Activated T-helper 2 cell treated with anti-CD3 and anti-CD28 coated beads, Interferon-gamma antibody, Interleukin-2, Interleukin-4, amounts not matched to agents 10 μg/mL and 5 μg/mL and 100 μg/mL, durations not matched to agents 14 hours and 24 hours and 36 hours (primary cell): ENCODE results near the gene NPAS3. TPM values are rescaled to one million over a fixed set of nuclear protein-coding genes. Genes with fewer than 3 reads are reported as not detected.

ENCODE experiments used
- DNase-seq: peaks from one replicate; pipeline ENCODE4 v3.0.0; 2021; ENCODE audit warnings: low spot score
- H3K27ac Mint-ChIP-seq: one replicate; pipeline ENCODE4 v1.8.0; 2021; ENCODE audit warnings: mixed read lengths
- H3K27me3 Mint-ChIP-seq: one replicate; pipeline ENCODE4 v1.8.0; 2021; ENCODE audit warnings: low read depth, mixed read lengths
- H3K36me3 Mint-ChIP-seq: one replicate; pipeline ENCODE4 v1.8.0; 2021; ENCODE audit warnings: low read depth, mixed read lengths
- H3K4me1 Mint-ChIP-seq: one replicate; pipeline ENCODE4 v1.8.0; 2021; ENCODE audit warnings: low read depth, mixed read lengths
- H3K4me3 Mint-ChIP-seq: one replicate; pipeline ENCODE4 v1.8.0; 2021; ENCODE audit warnings: low read depth, mild to moderate bottlenecking, moderate library complexity, mixed read lengths
- H3K9me3 Mint-ChIP-seq: one replicate; pipeline ENCODE4 v1.8.0; 2021; ENCODE audit warnings: mixed read lengths
- intact Hi-C: fragments of 100-400 bp; cut with micrococcal nuclease; formaldehyde crosslinking; loops from one replicate; pipeline ENCODE4 v1.15.1; 2023
- total RNA-seq: library from RNA; stranded (reverse); gene quantifications from 2 replicates; pipeline ENCODE4 v1.2.3, GENCODE V29; 2022

The NPAS3 gene
- total RNA-seq, 1 donor from 2014 or later: not detected

- peaks cover 3% of the 10 kb centered on the region for H3K27me3 Mint-ChIP-seq
- no peak overlapping the region for H3K27ac Mint-ChIP-seq
- no peak for DNase-seq
- H3K4me3 Mint-ChIP-seq: no peak overlapping the region
- intact Hi-C loops: no loop called here
- H3K4me1 Mint-ChIP-seq: no peaks in the 10 kb centered on the region
- no peaks in the 10 kb centered on the region for H3K9me3 Mint-ChIP-seq
- no peaks in the 10 kb centered on the region for H3K36me3 Mint-ChIP-seq
Observed at GRCh38 chr14:33774723-33775470, 836.2 kb downstream of the NPAS3 start.

GRCh38 chr14:33776871-33777270, 838.2 kb downstream of the NPAS3 start:
- intact Hi-C loops: no loop called here
- Mint-ChIP-seq H3K36me3 (no peaks in the 10 kb centered on the region), H3K4me1 (no peaks in the 10 kb centered on the region), H3K27ac (no peak overlapping the region), H3K27me3 (peaks cover 7% of the 10 kb centered on the region), H3K9me3 (no peaks in the 10 kb centered on the region), H3K4me3 (no peak overlapping the region)
- DNase-seq: no peak

- no peaks in the 10 kb centered on the region for H3K36me3 Mint-ChIP-seq
- no peak overlapping the region for H3K4me3 Mint-ChIP-seq
- H3K4me1 Mint-ChIP-seq: no peaks in the 10 kb centered on the region
- no peak overlapping the region for H3K27ac Mint-ChIP-seq
- intact Hi-C loops: no loop called here
- H3K27me3 Mint-ChIP-seq: peaks cover 11% of the 10 kb centered on the region
- DNase-seq: no peak
- no peaks in the 10 kb centered on the region for H3K9me3 Mint-ChIP-seq
Observed at GRCh38 chr14:33777681-33778080, 839.0 kb downstream of the NPAS3 start.

GRCh38 chr14:33780035-33780434, 841.4 kb downstream of the NPAS3 start:
- intact Hi-C loops: no loop called here
- DNase-seq: no peak
- no peaks in the 10 kb centered on the region for H3K36me3 Mint-ChIP-seq

GRCh38 chr14:33781236-33781635, 842.6 kb downstream of the NPAS3 start:
- H3K4me3 Mint-ChIP-seq: no peak overlapping the region
- no peak overlapping the region for H3K27ac Mint-ChIP-seq
- intact Hi-C loops: no loop called here
- H3K36me3 Mint-ChIP-seq: no peaks in the 10 kb centered on the region
- H3K4me1 Mint-ChIP-seq: no peaks in the 10 kb centered on the region
- no peak for DNase-seq
- peaks cover 16% of the 10 kb centered on the region for H3K27me3 Mint-ChIP-seq
- no peaks in the 10 kb centered on the region for H3K9me3 Mint-ChIP-seq

More at GRCh38 chr14:33780035-33780434, 841.4 kb downstream of the NPAS3 start:
- H3K9me3 Mint-ChIP-seq: no peaks in the 10 kb centered on the region
- H3K27ac Mint-ChIP-seq: no peak overlapping the region
- no peak overlapping the region for H3K4me3 Mint-ChIP-seq
- H3K4me1 Mint-ChIP-seq: no peaks in the 10 kb centered on the region
- peaks cover 17% of the 10 kb centered on the region for H3K27me3 Mint-ChIP-seq

GRCh38 chr14:33782923-33783322, 844.2 kb downstream of the NPAS3 start:
- Mint-ChIP-seq H3K36me3 (no peaks in the 10 kb centered on the region), H3K27ac (no peak overlapping the region), H3K27me3 (peaks cover 21% of the 10 kb centered on the region), H3K9me3 (no peaks in the 10 kb centered on the region), H3K4me1 (no peaks in the 10 kb centered on the region), H3K4me3 (no peak overlapping the region)
- DNase-seq: no peak
- intact Hi-C loops: no loop called here

- no peak overlapping the region for H3K27ac Mint-ChIP-seq
- H3K9me3 Mint-ChIP-seq: no peaks in the 10 kb centered on the region
- intact Hi-C loops: no loop called here
- DNase-seq: no peak
- H3K27me3 Mint-ChIP-seq: peaks cover 34% of the 10 kb centered on the region
- H3K36me3 Mint-ChIP-seq: no peaks in the 10 kb centered on the region
- no peak overlapping the region for H3K4me3 Mint-ChIP-seq
- peaks cover 5% of the 10 kb centered on the region for H3K4me1 Mint-ChIP-seq
Observed at GRCh38 chr14:33786091-33786825, 847.6 kb downstream of the NPAS3 start.

GRCh38 chr14:33788161-33788560, 849.5 kb downstream of the NPAS3 start:
- H3K9me3 Mint-ChIP-seq: no peaks in the 10 kb centered on the region
- intact Hi-C loops: no loop called here
- H3K4me3 Mint-ChIP-seq: no peak overlapping the region
- H3K4me1 Mint-ChIP-seq: peaks cover 21% of the 10 kb centered on the region
- H3K27ac Mint-ChIP-seq: no peak overlapping the region
- DNase-seq: no peak
- H3K36me3 Mint-ChIP-seq: no peaks in the 10 kb centered on the region
- peaks cover 35% of the 10 kb centered on the region for H3K27me3 Mint-ChIP-seq

GRCh38 chr14:33790996-33791395, 852.3 kb downstream of the NPAS3 start:
- no peak for DNase-seq
- Mint-ChIP-seq H3K4me3 (no peak overlapping the region), H3K4me1 (peaks cover 24% of the 10 kb centered on the region), H3K27ac (no peak overlapping the region), H3K9me3 (no peaks in the 10 kb centered on the region), H3K27me3 (peaks cover 52% of the 10 kb centered on the region), H3K36me3 (no peaks in the 10 kb centered on the region)
- intact Hi-C loops: loop anchor here (5.0 to 10.0 kb wide), 4 partner anchors 314 to 1214 kb away; partner anchors contain the start of gene NPAS3

- DNase-seq: no peak
- no peak overlapping the region for H3K4me3 Mint-ChIP-seq
Observed at GRCh38 chr14:33792009-33792719, 853.5 kb downstream of the NPAS3 start.

GRCh38 chr14:33792720-33793368, 854.2 kb downstream of the NPAS3 start:
- H3K9me3 Mint-ChIP-seq: no peaks in the 10 kb centered on the region
- H3K36me3 Mint-ChIP-seq: no peaks in the 10 kb centered on the region
- peak overlapping the region; percentile 46 for H3K4me3 Mint-ChIP-seq
- H3K27ac Mint-ChIP-seq: no peak overlapping the region
- peaks cover 52% of the 10 kb centered on the region for H3K27me3 Mint-ChIP-seq
- peaks cover 24% of the 10 kb centered on the region for H3K4me1 Mint-ChIP-seq
- intact Hi-C loops: loop anchor here (5.0 to 10.0 kb wide), 4 partner anchors 316 to 1216 kb away; partner anchors contain the start of gene NPAS3
- DNase-seq: peak; percentile 60

More at GRCh38 chr14:33792009-33792719, 853.5 kb downstream of the NPAS3 start:
- Mint-ChIP-seq H3K36me3 (no peaks in the 10 kb centered on the region), H3K27me3 (peaks cover 53% of the 10 kb centered on the region), H3K9me3 (no peaks in the 10 kb centered on the region), H3K4me1 (peaks cover 24% of the 10 kb centered on the region), H3K27ac (no peak overlapping the region)
- intact Hi-C loops: loop anchor here (5.0 to 10.0 kb wide), 4 partner anchors 315 to 1215 kb away; partner anchors contain the start of gene NPAS3

GRCh38 chr14:33793398-33794110, 854.9 kb downstream of the NPAS3 start:
- intact Hi-C loops: loop anchor here (5.0 to 10.0 kb wide), 4 partner anchors 316 to 1216 kb away; partner anchors contain the start of gene NPAS3
- no peak overlapping the region for H3K4me3 Mint-ChIP-seq
- peaks cover 24% of the 10 kb centered on the region for H3K4me1 Mint-ChIP-seq
- DNase-seq: no peak
- H3K9me3 Mint-ChIP-seq: no peaks in the 10 kb centered on the region
- H3K27ac Mint-ChIP-seq: no peak overlapping the region
- no peaks in the 10 kb centered on the region for H3K36me3 Mint-ChIP-seq
- peaks cover 51% of the 10 kb centered on the region for H3K27me3 Mint-ChIP-seq
